Measurements from ENCODE around the gene HOXB3.

- TF ChIP-seq, protein P1, sequence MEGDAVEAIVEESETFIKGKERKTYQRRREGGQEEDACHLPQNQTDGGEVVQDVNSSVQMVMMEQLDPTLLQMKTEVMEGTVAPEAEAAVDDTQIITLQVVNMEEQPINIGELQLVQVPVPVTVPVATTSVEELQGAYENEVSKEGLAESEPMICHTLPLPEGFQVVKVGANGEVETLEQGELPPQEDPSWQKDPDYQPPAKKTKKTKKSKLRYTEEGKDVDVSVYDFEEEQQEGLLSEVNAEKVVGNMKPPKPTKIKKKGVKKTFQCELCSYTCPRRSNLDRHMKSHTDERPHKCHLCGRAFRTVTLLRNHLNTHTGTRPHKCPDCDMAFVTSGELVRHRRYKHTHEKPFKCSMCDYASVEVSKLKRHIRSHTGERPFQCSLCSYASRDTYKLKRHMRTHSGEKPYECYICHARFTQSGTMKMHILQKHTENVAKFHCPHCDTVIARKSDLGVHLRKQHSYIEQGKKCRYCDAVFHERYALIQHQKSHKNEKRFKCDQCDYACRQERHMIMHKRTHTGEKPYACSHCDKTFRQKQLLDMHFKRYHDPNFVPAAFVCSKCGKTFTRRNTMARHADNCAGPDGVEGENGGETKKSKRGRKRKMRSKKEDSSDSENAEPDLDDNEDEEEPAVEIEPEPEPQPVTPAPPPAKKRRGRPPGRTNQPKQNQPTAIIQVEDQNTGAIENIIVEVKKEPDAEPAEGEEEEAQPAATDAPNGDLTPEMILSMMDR (IDR thresholded peaks at IDR 0.05) = no peak
- TF ChIP-seq POLR2AphosphoS5 (IDR thresholded peaks at IDR 0.05) (peak in 2 of 3 donors; percentile 14 to 32), POLR2A (IDR thresholded peaks at IDR 0.05) (no peak)
Observed at GRCh38 chr17:48597778-48598631, 8.0 kb upstream of the HOXB3 start.
